GM13976 (cell line): Measurements from ENCODE around the gene EMILIN2.

Source experiments
- DNase-seq: peaks from one replicate; pipeline ENCODE4 v3.0.0; 2012; ENCODE audit warnings: low spot score
- in situ Hi-C: fragments of 300-500 bp; cut with MboI; formaldehyde crosslinking; loops from one replicate; pipeline ENCODE4 v1.12.0; 2022; ENCODE audit warnings: low sequenced_read_pairs, mixed read lengths, inconsistent platforms; ENCODE audit not compliant: unreplicated experiment
- TF ChIP-seq, protein P1 (sequence below): IDR thresholded peaks from 2 replicates; pipeline ENCODE4 v1.5.1; 2012; ENCODE audit warnings: borderline replicate concordance, mild to moderate bottlenecking; ENCODE audit not compliant: insufficient read depth; ENCODE audit errors: extremely low read depth, missing control alignments, control extremely low read depth

EMILIN2 gene

DNA sequence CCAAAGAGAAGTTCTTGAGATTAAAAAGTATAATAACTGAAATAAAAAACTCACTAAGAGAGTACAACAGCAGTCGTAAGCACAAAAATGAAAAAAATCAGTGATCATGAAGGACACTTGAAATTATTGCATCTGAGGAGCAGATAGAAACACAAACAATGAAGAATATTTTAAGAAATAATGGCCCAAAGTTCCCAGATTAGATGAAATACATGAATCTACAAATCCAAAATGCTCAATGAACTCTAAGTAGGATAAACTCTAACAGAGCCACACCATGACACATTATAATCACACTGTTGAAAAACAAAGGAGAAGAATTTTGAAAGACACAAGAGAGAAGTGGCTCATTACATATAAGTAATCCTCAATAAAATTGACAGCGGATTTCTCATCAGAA is 31.9 kb upstream of the EMILIN2 start:
- TF ChIP-seq, protein P1, sequence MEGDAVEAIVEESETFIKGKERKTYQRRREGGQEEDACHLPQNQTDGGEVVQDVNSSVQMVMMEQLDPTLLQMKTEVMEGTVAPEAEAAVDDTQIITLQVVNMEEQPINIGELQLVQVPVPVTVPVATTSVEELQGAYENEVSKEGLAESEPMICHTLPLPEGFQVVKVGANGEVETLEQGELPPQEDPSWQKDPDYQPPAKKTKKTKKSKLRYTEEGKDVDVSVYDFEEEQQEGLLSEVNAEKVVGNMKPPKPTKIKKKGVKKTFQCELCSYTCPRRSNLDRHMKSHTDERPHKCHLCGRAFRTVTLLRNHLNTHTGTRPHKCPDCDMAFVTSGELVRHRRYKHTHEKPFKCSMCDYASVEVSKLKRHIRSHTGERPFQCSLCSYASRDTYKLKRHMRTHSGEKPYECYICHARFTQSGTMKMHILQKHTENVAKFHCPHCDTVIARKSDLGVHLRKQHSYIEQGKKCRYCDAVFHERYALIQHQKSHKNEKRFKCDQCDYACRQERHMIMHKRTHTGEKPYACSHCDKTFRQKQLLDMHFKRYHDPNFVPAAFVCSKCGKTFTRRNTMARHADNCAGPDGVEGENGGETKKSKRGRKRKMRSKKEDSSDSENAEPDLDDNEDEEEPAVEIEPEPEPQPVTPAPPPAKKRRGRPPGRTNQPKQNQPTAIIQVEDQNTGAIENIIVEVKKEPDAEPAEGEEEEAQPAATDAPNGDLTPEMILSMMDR = no peak
- in situ Hi-C loops = no loop called here
- no peak for DNase-seq

DNA sequence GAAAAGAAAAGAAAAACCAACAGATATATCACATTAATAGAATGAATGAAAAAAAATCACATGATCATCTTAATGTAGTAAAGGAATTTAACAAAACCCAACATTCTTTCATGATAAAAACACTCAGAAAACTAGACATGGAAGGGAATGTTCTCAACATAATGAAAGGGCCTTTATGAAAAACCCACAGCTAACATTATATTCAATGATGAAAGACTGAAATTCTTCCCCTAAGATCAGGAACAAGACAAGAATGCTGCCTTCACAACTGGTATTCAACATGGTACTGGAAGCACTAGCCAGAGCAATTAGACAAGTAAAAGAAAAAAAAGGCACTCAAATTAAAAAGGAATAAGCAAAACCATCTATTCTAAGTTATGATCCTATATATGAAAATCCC is 28.5 kb upstream of the EMILIN2 start:
- TF ChIP-seq, protein P1 = no peak
- in situ Hi-C loops = no loop called here
- no peak for DNase-seq

DNA sequence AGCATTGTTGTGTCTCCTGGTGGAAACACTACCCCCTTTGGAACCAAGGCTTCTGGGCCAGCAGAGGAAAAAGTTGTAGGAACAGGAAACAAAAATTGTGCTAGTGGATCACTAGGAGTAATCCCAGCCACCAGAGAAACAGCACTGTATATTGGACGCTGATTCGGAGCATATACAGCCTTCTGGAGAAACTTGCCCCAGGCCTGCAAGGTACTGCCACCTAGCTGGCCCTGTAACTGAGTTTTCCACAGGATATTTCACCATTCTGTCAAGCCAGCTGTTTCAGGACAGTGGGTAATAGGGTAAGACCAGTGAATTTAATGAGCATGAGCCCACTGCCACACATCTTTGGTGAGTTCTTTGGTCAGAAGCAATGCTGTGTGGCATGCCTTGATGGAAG is 25.1 kb upstream of the EMILIN2 start:
- TF ChIP-seq, protein P1 = no peak
- in situ Hi-C loops = no loop called here
- no peak for DNase-seq

DNA sequence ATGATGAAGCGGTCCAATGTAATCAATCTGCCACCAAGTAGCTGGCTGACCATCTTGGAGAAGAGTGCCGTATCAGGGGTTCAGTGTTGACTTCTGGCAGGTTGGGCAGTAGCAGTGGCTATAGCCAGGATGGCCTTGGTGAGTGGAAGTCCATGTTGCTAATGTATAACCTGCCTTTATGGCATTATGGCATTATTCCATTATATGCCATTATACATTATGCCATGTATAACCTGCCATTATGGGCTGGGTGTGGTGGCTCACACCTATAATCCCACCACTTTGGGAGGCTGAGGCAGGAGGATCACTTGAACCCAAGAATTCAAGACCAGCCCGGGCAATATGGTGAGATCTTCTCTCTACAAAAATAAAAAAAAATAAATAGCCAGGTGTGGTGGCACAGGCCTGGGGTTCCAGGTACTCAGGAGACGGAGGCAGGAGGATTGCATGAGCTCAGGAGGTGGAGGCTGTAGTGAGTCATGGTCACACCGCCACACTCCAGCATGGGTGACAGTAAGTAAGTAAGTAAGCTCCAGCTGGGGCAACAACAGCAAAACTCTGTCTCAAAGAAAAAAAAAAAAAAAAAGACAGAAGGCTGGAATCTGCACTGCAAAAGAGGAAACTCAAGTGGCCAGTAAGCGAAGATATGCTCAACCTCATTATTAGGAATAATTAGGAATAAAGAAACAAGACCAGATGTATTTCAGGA is 24.4 kb upstream of the EMILIN2 start:
- TF ChIP-seq, protein P1 = no peak
- in situ Hi-C loops = no loop called here
- DNase-seq = no peak

DNA sequence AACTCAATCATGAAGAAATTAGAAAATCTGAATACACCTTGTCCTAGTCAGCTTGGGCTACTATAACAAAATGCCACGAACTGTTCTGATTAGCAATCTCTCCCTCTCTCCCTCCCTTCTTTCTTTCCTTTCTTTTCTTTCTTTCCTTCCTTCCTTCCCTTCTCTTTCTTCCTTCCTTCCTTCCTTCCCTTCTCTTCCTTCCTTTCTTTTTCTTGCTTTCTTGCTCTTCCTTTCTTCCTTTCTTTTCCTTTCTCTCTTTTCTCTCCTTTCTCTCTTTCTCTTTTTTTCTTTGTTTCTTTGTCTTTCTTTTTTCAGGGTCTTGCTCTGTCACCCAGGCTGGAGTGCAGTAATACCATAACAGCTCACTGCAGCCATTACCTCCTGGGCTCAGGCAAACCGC is 23.6 kb upstream of the EMILIN2 start:
- TF ChIP-seq, protein P1 = no peak
- no peak for DNase-seq
- in situ Hi-C loops = no loop called here

DNA sequence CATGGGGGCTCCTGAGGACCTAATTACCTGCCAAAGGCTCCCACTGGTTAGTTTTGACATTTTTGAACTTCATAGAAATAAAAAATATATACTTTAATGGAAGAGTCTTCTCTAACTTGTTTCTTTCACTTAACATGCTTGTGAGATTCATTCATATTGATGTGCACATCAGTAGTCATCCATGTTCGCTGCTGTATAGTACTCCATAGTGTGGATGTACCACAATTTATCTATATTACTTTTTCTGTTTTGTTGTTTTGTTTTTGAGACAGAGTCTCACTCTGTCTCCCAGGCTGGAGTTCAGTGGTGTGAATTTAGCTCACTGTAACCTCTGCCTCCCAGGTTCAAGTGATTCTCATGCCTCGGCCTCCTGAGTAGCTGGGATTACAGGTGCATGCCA is 22.8 kb upstream of the EMILIN2 start:
- no peak for DNase-seq
- in situ Hi-C loops = no loop called here
- TF ChIP-seq, protein P1 = no peak
